ENCODE results near the gene LRRC4. TPM values are rescaled to one million over a fixed set of nuclear protein-coding genes. Genes with fewer than 3 reads are reported as not detected.

Gene LRRC4
- total and polyA plus RNA-seq, 7 donors: 0.60 to 1.8 (median 1.4) TPM

DNA sequence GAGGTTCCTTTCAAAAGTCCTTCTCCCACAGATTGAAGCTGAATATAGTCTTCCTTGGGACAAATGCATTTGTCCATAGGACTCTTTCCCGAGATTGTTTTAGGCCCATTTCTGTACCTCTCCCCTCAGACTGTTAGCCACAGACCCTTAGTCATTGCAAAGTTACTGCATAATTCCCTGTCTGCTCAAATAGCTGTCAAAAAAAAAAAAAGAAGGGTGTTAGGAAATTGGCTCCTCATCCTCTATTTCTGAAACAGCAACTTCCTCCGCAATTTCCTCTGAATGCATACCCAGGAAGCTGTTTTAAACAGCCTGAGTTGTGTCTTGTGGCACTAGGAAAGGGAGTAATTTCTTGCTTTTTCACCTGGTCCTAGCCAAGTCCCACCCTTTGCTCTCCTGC, 5.4 kb downstream of the LRRC4 start:
- Histone ChIP-seq H3K4me3 (no peak overlapping the region), H3K27ac (no peak overlapping the region), H3K4me1 (peaks cover 0 to 9% (median 7%) of the 10 kb centered on the region in 4 donors), H3K36me3 (no peaks in the 10 kb centered on the region), H3K27me3 (no peaks in the 10 kb centered on the region), H3K9me3 (no peaks in the 10 kb centered on the region)
- intact Hi-C loops (cut with DNase I): no loop called here
- WGBS, 2 donors: 79 to 86% methylated on average over 2 of the region's 2 CpGs
- no peak for DNase-seq
- TF ChIP-seq POLR2AphosphoS5 (IDR thresholded peaks at IDR 0.05): no peak
- TF ChIP-seq, protein P1, sequence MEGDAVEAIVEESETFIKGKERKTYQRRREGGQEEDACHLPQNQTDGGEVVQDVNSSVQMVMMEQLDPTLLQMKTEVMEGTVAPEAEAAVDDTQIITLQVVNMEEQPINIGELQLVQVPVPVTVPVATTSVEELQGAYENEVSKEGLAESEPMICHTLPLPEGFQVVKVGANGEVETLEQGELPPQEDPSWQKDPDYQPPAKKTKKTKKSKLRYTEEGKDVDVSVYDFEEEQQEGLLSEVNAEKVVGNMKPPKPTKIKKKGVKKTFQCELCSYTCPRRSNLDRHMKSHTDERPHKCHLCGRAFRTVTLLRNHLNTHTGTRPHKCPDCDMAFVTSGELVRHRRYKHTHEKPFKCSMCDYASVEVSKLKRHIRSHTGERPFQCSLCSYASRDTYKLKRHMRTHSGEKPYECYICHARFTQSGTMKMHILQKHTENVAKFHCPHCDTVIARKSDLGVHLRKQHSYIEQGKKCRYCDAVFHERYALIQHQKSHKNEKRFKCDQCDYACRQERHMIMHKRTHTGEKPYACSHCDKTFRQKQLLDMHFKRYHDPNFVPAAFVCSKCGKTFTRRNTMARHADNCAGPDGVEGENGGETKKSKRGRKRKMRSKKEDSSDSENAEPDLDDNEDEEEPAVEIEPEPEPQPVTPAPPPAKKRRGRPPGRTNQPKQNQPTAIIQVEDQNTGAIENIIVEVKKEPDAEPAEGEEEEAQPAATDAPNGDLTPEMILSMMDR (IDR thresholded peaks at IDR 0.05): no peak
- TF ChIP-seq EP300 (IDR thresholded peaks at IDR 0.05): no peak
- TF ChIP-seq POLR2A (IDR thresholded peaks at IDR 0.05): no peak

GRCh38 chr7:128025380-128025779, 5.9 kb downstream of the LRRC4 start:
- TF ChIP-seq EP300 (IDR thresholded peaks at IDR 0.05) (no peak), POLR2AphosphoS5 (IDR thresholded peaks at IDR 0.05) (no peak), POLR2A (IDR thresholded peaks at IDR 0.05) (no peak)
- TF ChIP-seq, protein P1 (IDR thresholded peaks at IDR 0.05): no peak
- H3K4me1 ChIP-seq: peaks cover 0 to 5% (median 2%) of the 10 kb centered on the region in 4 donors

GRCh38 chr7:128024151-128024550, 7.1 kb downstream of the LRRC4 start:
- H3K27ac ChIP-seq: no peak overlapping the region
- TF ChIP-seq POLR2A (IDR thresholded peaks at IDR 0.05) (no peak), POLR2AphosphoS5 (IDR thresholded peaks at IDR 0.05) (no peak), EP300 (IDR thresholded peaks at IDR 0.05) (no peak)
- TF ChIP-seq, protein P1 (IDR thresholded peaks at IDR 0.05): no peak
- peaks cover 0 to 3% (median 0%) of the 10 kb centered on the region in 4 donors for H3K4me1 ChIP-seq
- H3K4me3 ChIP-seq: no peak overlapping the region
- no peaks in the 10 kb centered on the region for H3K9me3 ChIP-seq
- intact Hi-C loops (cut with DNase I): no loop called here
- no peaks in the 10 kb centered on the region for H3K36me3 ChIP-seq
- H3K27me3 ChIP-seq: no peaks in the 10 kb centered on the region
- no peak for DNase-seq
- WGBS, 2 donors: 95 to 98% methylated on average over 3 of the region's 3 CpGs

More at GRCh38 chr7:128025380-128025779, 5.9 kb downstream of the LRRC4 start:
- WGBS, 2 donors: 86 to 92% methylated on average over 6 of the region's 6 CpGs
- Histone ChIP-seq H3K27me3 (no peaks in the 10 kb centered on the region), H3K4me3 (no peak overlapping the region), H3K9me3 (no peaks in the 10 kb centered on the region), H3K36me3 (no peaks in the 10 kb centered on the region), H3K27ac (no peak overlapping the region)
- intact Hi-C loops (cut with DNase I): no loop called here
- no peak for DNase-seq

DNA sequence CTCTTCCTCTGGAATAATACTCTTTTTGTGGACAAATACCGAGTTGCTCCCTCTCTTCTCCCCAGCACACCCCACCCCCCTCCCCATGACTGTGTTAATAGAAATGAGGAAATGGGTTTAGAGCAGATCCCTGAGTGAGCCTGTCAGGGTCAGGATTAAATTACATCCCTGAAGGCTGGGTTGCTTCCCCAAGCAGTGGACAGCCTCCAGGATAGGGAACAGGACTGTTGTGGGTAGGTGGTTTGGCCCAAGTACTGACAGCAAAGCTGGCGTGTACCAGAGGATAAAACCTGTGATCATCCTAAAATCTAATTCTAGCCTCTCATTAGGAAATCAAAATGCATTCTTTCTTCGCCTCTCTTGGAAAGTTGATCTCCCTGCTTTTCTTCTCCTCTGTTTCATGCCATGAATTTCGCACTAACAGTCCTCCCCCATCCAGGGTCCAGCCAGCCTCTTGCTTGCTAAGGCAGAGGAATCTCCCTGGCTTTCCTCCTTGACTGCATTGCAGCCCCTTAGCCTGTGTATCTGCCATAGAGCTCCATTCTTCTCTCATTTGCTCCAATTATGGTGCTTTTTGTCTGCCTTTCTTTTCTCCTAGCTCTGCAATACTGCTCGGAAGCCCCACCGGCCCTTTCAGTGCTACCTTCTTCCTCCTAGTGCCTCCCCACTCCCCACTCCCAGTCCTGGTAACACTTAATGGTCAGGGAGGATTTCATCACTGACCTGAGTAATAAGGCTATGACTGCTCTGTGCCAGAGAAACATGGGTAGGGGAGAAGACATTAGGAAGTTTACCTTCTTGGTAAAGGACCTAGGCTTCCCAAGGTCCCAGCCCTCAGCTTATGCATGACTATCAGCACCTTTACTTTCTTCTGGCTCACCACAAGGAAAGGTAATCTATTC, 8.4 kb downstream of the LRRC4 start:
- Histone ChIP-seq H3K4me1 (peaks cover 0 to 3% (median 0%) of the 10 kb centered on the region in 4 donors), H3K9me3 (no peaks in the 10 kb centered on the region), H3K36me3 (no peaks in the 10 kb centered on the region), H3K27ac (no peak overlapping the region), H3K4me3 (no peak overlapping the region), H3K27me3 (no peaks in the 10 kb centered on the region)
- WGBS, 2 donors: 89 to 93% methylated on average over 6 of the region's 6 CpGs
- no peak for DNase-seq
- intact Hi-C loops (cut with DNase I): no loop called here
- TF ChIP-seq, protein P1 (IDR thresholded peaks at IDR 0.05): no peak
- no peak for TF ChIP-seq EP300 (IDR thresholded peaks at IDR 0.05)
- no peak for TF ChIP-seq POLR2AphosphoS5 (IDR thresholded peaks at IDR 0.05)
- TF ChIP-seq POLR2A (IDR thresholded peaks at IDR 0.05): no peak

All from sigmoid colon (tissue), 7 donors.